ENCODE results near the gene SH3RF3.

SH3RF3 gene

DNA sequence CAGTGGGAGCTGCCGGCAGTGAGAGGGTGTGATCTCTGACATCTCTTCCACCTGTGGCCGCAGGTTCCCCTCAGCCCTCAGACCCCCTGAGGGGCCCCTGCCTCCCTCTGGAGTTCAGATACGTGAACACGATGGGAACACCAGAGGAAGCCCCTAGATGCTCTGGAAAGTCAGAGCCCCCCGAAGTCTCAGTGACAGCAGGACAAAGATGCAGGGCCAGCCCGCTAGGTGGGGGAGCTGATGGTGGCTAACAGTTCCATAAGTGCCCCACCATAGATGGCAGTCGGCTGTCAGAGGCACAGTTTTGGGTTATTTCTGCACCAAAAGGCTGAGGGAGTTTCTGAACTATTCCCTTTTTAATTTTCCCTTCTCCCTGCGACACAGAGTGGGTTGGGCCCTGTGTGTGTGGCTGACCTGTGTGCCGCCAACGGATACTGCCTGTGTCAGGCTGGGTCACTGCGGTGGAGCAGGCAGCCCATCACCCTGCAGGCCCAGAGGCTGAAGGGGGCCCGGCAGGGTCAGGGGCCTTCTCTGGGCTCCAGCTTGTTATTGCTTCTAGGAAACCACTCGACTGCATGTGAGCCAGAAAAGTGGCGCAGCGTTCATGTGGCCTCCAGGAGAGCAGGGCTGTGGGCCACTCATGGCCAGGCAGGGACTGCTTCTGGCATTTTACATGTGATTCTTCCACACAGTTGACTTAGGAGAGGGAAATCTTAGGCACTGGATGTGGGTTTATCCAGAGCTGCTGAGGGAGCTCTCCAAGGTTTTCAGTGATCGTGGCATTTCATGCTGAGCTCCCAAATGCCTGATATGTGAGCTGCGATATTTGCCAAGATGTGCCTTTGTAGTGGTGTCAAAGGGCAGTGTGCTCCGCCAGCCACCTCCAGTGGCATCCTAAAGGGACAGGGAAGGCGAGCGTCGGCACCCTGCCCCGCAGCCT is 225.1 kb downstream of the SH3RF3 start:
- DNase-seq (ENCODE audit: low read depth): no peak

DNA sequence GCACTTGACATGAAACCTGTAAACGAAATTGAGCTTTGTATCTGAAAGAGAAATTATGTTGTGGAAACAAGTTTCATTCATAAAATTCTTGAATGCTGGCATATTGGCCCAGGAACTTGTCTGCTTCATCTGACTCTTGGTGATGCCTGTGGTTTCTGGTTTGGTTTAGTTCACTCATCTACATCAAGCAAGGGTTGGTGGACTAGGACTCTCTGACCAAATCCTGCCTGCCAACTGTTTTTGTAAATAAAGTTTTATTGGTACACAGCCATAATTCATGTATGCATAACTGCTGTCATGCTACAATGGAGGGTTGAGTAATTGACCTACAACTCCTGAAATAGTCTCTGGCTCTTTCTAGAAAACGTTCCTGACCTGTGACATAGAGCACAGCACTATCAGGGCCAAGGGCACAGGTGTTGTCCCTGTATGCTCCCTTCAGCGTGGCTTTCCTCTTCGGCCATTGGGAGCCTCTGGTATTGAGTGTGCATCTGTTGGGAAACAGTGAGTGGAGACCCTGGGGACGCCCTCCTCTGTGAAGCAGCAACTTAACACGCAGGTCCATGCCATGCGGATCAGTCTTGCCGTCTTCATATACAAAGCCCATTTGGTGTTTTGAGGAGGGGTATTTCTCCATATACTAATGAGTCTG is 226.3 kb downstream of the SH3RF3 start:
- DNase-seq (ENCODE audit: low read depth): no peak

DNA sequence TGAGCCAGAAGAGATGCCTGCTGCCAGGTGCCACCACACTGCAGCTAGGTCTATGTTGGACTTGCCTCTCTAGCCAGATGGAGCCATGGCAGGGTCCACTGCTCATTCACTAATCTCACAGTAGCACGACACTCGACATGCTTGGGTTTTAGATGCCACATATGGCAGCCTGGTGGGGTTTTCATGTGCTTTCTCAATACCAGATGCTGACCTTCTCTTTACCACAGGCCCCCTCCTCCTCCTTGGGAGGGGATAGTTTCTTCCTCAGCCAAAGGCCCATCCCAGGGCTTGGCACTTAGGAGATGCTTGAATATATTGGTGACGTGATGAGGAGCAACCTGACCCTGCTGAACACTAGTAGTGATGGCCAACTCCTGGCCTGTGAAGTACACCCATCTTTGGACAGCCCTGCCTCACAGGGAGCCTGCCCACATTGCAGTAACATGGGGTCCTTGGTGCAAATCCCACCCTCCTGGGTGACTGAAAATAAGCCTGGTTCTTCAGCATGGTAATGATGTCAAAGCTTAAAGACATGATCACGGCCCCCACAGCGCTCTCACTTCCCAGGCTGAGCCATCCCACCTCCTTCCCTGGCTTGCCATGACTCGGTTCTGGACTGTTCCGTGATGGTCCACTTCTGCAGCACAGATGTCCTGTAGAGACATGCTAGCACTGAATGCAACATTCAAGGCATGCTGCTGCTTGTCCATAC is 227.5 kb downstream of the SH3RF3 start:
- no peak for DNase-seq (ENCODE audit: low read depth)

DNA sequence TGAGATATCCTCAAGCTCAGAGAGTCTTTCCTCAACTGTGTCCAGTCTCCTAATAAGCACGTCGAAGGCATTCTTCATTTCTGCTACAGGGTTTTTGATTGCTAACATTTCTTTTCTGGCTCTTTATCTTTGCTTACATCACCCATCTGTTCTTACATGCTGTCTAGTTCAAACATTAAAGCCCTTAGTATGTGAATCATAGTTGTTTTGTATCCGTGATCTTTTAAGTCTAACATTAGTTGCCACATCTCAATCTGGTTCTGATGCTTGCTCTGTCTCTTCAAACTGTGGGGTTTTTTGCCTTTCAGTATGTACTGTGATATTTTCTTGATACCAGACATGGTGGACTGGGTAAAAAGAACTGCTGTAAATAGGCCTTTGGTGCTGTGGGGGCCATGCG is 235.2 kb downstream of the SH3RF3 start:
- DNase-seq (ENCODE audit: low read depth): no peak

DNA sequence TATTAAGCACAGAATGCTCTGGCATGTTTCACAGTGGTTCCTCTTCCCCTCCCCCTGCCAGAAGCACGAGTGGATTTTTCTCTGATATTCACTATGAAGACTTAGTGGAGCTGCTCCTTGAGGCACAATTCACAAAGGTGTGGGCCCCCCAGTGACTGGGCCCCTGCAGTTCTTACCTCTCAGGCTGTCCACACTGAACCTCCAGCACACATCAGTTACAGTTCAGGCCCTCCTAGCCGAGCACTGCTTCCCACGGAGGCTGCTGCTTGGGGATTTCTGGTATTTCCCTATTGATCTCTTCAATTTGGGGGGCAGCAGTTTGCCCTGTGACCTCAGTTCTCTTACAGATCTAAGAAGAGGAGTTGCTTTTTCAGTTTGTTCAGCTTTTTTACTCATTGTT is 236.1 kb downstream of the SH3RF3 start:
- no peak for DNase-seq (ENCODE audit: low read depth)

DNA sequence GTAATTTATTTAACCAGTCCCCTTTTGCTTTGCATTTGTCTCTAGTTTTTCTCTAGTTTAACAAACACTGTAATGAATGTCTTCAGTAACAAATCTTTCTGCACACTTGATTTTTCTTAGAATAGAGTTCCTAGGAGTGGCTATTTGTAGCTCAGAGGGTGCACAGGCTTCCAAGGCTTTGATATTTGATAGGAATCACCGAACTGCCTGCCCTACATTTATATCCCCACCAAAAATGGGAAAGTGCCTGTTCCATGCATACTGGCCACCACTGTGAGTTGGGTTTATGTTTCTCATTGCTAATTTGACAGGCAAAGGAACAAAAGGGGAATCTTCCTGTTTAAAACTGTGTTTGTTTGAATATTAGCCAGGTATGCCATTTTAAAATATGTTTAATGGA is 238.7 kb downstream of the SH3RF3 start:
- DNase-seq (ENCODE audit: low read depth): no peak

DNA sequence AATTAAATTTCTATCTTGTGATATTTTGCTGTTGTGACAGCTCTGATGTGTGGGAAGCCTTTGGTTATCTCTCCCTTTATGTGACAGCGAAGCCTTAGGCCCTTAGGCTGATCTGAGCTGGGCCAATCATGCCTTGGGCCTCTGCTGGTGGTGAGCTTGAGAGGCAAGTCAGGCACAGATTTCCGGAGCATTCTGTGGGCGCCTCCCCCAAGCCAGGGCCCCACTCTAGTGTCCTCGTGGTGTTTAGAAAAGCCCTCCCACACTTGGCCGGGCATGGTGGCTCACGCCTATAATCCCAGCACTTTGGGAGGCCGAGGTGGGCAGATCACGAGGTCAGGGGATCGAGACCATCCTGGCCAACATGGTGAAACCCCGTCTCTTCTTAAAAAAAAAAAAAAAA is 239.8 kb downstream of the SH3RF3 start:
- DNase-seq (ENCODE audit: low read depth): no peak

DNA sequence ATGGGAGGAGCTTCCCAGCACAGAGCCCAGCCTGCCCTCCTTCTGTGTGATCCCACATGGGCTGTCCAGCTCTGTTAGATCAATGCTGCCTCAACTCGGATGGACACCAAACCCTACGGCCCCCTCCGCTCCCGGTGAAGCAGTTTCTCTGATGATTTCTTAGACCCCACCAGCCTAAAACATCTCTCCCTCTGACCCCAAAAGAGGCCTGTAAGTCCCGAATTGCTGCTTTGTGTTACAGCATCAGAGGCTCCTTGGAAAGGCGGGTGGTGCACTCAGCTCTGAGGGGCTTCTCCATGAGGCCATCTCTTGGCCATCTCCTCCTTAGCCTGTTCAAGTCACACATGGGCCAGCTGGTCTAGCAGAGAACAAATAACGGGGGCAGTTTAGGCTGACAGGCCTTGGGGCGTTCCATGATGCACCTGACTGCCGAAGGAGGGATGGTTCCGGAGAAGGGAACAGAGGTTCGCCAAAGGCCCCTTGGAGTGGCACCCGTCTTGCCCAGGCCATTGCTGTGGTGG is 240.7 kb downstream of the SH3RF3 start:
- no peak for DNase-seq (ENCODE audit: low read depth)

DNA sequence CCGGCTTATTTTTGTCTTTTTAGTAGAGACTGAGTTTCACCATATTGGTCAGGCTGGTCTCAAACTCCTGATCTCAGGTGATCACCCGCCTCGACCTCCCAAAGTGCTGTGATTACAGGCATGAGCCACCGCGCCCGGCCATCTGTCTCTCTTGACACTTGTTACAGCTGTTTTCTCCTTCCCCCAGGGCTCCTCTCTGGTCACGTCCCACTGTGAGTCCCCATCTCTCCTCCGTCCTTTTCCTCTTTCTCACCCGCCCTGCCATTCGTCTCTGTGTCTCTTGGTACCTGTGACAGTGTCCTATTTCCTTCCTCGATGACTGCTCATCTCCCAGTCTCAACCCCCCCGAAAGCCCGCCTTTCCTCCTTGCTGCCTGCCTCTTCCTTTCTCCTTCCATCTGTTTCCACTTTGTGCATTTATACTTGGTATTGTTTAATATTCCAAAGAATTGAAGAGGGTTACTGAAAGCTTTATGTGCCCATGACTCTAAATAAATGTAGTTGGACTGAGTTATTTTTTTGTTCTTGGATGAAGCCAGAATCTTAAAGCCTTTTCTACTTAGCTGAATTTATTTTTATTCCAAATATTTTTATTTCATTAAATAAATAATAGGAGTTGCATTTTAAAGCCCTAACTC is 241.5 kb downstream of the SH3RF3 start:
- DNase-seq (ENCODE audit: low read depth): no peak

DNA sequence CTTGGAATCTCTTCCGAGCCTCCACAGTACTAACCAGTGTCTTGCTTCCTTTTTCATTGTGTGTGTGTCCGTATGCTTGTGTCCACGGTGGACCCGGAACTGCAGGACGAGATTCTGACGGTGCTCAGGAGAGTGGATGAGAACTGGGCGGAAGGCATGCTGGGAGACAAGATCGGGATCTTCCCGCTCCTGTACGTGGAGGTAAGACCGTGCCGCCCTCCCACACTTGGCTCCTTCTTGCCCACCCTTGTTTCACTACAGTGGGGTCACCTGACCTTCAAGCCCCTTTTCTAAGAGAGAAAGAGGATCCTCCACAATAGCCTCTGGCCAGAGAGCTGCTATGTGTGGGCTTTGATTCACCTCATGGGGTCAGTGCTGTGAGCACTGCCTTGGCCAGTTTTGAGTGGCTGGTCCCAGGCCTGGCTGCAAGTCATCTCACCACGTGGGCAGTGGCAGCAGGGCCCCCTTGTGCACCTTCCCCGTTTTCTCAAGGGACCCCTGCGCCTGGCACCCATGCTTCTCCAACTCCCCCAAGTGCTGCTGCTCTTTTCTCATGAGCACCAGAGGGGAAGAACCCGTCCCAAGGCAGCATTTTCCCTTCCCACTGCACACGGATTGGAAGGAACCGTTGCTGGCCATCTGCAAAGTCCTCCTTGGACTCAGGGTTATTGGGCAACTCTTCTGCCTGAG is 242.6 kb downstream of the SH3RF3 start:
- DNase-seq (ENCODE audit: low read depth): no peak

DNA sequence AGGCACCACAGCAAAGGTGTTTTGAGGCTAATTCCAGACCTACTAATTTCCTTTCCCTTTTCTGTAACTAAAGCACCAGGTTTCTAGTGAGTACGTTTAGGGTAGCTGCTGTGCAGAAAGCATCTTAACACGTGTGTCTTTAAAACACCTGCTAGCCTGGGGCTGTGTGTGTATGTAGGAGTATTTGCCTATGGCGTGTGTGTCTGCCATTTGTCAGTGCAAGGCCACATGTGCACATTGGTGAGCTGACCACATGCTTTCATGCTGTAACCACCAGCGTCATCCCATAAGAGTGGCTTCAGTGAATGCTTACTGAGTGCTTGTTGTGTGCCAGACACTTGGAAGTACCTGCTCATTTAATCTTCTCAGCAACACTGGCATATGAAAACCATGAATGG is 243.2 kb downstream of the SH3RF3 start:
- DNase-seq (ENCODE audit: low read depth): no peak

DNA sequence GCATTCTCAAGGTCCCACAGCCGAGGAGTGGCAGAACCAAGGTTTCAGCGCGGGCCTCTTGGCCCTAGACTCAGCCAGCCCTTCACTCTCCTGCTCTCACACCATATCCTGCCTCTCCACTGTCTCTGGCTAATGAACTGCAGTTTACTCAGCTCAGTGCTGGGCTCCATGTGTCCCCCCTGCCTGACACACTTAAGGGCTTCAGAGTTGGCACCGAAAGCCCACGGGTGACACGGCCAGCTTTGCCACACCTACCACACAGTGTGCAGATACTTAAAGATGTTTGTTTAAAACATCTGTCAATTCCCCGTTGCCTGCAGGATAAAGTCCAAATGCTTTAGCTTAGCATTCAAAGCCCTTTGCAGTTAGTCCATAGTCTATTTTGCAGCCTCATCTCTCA is 243.6 kb downstream of the SH3RF3 start:
- no peak for DNase-seq (ENCODE audit: low read depth)

DNA sequence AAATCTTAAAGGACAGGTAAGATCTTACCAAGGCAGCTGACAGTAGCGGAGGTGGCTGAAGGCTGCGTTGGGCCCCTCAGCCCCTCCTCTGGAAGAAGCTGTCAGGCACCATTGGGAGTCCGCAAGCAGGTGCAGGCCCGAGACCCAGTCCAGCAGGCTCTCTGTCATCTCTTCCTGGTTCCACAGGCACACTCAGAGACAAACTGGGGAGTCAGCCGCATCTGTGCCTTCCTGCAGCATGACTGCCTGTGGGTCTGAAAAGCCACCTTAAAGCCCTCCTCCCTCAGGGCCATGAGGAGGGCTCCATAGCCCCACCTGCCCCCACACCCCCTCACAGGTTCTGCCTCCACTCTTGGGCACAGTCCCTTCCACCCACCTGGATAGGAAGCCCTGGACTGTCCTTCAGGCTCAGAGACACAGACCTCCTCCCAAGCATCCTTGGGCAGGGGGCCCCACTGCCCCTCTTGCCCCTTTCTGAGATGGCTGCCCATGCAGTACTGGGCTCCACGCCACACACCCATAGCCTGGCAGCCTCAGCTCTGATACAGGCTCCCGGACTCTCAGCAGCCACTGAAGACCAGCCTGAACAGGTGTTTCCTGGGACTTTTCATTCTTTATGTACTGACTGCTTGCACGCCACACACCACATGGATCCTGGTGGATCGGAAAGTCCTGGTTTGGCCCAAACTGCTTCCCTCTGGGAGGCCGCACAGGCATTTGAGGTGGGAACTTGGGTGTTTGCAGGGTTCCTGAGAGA is 245.0 kb downstream of the SH3RF3 start:
- DNase-seq (ENCODE audit: low read depth): no peak

DNA sequence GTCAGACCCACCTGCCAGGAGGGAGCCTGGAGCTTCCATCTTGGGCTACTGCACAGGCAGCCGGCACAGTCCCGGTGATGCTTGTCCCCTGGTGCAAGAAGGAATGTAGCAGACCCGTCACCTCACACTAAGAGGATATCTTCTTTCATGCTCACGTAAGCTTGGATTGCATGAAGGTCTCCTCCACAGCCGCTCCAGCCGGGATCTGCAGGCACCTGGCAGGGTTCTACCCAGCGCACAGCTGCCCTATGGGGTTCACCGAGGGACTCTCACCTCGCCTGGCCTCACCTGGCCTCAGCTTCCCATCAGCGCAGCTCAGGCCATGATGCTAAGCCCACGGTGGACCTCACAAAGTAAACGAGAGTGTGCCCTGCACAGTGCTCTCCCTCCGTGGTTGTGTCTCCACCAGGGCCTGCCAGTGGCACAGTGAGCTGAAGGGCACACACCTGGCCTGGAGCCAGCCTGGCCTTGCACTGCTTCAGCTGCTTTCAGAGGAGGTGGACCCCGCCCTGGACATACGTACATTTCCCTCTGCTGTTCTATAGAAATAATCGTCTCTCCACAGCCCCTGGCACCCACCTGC is 245.6 kb downstream of the SH3RF3 start:
- no peak for DNase-seq (ENCODE audit: low read depth)

DNA sequence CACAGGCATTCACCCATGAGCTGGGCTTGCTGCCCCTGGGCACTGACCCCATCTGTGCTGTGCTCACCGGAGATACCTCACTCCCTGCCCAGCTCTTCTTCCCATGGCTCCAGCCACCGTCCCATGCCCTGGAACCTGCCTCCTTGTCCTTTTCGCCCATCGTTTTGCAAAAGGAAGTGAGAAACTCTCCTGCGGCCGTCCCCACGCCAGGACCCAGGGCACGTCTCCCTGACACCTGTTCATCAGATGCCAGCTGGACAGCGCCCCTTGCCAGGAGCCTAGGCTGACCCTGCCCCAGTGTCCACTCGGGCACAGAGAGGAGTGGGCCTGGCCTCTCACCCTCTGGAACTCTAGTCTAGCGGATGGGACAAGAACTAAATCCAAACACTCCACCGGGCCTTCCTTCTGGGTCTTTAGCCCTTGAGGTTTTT is 246.1 kb downstream of the SH3RF3 start:
- no peak for DNase-seq (ENCODE audit: low read depth)

DNA sequence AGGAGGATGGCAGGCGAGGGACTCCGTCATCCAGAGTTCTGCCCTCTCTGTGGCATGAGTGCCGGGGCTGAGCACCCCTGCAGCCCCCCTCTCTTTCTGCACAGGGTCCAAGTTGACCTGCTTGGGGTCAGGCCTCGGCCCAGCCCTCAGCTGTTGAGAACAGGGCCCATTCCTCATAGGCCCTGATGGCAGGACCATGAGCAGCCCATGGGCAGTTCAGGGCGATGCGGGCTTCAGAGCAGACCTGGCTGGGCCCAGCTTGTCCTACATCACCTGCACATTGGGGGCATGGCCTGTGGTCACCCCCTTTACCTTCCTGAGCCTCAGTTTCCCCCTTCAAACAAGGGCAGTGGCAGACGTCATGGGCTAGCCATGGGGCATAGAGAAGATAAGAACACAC is 246.7 kb downstream of the SH3RF3 start:
- no peak for DNase-seq (ENCODE audit: low read depth)

DNA sequence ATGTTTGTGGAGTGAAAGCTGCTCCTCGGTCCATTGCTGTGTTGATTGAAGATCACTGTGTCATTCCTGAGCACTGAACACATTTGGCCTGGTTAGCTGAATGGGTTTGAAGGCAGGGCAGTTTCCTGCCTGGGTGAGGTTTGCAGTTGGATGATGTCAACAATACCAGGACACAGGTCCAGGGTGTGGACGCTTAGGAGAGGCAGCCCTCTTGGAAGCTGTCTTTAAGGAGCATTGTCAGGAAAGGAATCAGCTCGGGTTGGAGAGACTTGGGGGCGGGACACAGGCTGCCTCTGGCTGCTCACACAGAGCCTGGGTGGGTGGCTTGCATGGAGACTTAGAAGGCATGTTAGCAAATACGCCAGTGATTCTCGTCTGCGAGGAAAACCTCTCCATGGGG is 247.1 kb downstream of the SH3RF3 start:
- DNase-seq (ENCODE audit: low read depth): no peak

DNA sequence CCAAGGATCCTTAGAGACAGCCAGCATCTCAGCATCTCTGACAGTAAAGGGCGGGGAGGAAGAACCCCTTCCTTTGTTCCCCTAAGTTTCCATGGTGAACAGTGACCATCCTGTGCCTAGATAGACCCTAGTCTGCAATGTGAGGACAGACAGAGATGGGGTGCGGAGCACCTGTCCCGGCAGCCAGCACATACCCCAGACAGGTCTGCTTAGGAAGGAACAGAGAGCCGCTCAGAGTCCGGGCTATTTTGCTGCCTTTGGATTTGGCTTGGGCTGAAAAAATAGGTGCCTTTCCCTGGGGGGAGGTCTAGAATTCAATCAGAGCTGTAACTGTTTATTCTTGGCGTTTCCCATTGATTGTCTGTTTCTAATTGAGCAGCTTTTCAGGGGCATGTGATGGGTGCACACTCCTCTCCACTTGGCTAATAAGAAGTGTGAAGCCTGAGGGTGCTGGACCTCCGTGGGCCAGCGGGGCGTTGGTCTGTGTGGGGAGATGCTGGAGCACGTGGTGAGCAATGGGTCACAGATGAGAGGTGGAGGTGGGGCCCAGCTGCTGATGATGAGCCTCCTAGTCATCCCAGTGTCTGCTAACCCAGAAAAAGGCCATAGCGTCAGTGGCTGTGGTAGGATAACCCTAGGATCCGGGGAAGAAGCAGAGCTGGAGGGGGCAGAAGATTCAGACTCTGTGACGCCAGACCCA is 247.9 kb downstream of the SH3RF3 start:
- no peak for DNase-seq (ENCODE audit: low read depth)

DNA sequence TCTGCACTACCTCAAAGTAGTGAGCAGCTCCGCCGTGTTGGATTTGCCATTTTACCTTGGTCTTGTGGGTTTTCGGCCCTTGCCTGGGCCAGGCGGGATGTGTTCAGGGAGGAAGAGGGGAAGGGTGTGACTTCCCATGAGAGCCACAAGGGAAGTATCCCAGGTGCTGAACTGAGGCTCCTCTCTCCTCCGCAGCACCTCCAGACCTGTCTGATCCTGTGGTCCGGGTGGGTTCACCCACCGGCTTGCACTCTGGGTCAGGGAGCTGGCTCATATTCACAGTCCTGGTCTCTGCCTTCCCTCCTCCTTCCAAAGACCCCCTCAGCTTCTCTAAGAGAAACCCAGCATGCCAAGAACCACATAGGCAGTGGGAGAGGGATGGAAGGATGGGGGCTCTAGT is 249.0 kb downstream of the SH3RF3 start:
- no peak for DNase-seq (ENCODE audit: low read depth)

DNA sequence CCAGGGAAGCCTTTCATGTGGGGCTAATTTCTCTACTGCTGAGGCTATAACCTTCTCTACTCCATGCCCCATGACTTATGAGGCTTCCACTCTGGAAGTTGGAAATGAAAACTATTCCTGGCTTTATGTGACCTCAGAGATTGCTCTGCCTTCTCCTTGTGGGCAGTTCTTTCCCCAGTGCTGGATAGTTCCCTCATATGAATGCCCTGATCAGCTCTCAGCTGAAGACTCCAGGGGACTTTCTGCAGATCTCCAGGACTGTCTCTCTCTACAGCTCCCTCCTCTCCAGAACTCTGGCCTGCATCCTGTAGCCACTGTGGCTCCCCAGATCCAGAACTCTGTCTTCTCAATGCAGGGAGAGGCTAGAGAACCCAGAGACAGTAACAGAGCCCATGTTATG is 249.7 kb downstream of the SH3RF3 start:
- DNase-seq (ENCODE audit: low read depth): no peak

Measured in activated T-cell treated with anti-CD3 and anti-CD28 coated beads for 24 hours (primary cell).